ENCODE measurements around the gene PRPF19. TPM values are rescaled to one million over a fixed set of nuclear protein-coding genes. Genes with fewer than 3 reads are reported as not detected.

Gene PRPF19
- total and polyA plus RNA-seq, 10 of the 15 experiments (the other 5 are each of a cell fraction or from before 2014, with no cell fraction given) = 8.7 to 170 (median 61.3) TPM

- peaks cover 0 to 5% of the 10 kb centered on the region in 2 experiments; a peak in 3 of 4 replicates for H3K36me3 ChIP-seq (ENCODE audit: control insufficient read depth in 2 of 2, insufficient read depth in 2 of 2, low read length in 1 of 2)
- RAD21 ChIA-PET (ENCODE audit: unreplicated experiment) = no interaction called here
- POLR2A ChIA-PET = no interaction called here
- H3K4me3 ChIP-seq = no peak overlapping the region
- DNase-seq (ENCODE audit: low read depth, low spot score) (no peak), ATAC-seq (no peak), FAIRE-seq (no peak)
- no peaks in the 10 kb centered on the region for H3K4me1 ChIP-seq (ENCODE audit: control insufficient read depth, insufficient read depth, low read length)
- no peak overlapping the region for H2AFZ ChIP-seq (ENCODE audit: control insufficient read depth, low read depth, low read length)
- H3K27me3 ChIP-seq (replicated peaks in 1 of 2; ENCODE audit: control insufficient read depth in 2 of 2, insufficient read depth in 2 of 2, low read length in 1 of 2) = no peaks in the 10 kb centered on the region
- 81% methylated on average over 5 of the region's 5 CpGs for WGBS (ENCODE audit: insufficient coverage, insufficient replicate concordance, low lambda C conversion rate, missing lambda C conversion rate)
- SMC1A ChIA-PET (ENCODE audit: uncharacterized antibody, unreplicated experiment) = no interaction called here
- no TSS peak for BruUV-seq (replicated peaks)
- H3K27ac ChIP-seq (ENCODE audit: control insufficient read depth, insufficient read depth) = no peak overlapping the region
- no peaks in the 10 kb centered on the region for H3K79me2 ChIP-seq (ENCODE audit: control insufficient read depth, insufficient read depth, low read length)
- in situ Hi-C loops (cut with MboI) = no loop called here
- intact Hi-C loops (cut with micrococcal nuclease; ENCODE audit: unreplicated experiment) = no loop called here
- no peak overlapping the region for H3K4me2 ChIP-seq (ENCODE audit: control insufficient read depth, insufficient read depth)
- CTCF ChIA-PET = no interaction called here
- no peak overlapping the region for H3K9ac ChIP-seq (ENCODE audit: control insufficient read depth, insufficient read depth, low read length)
- no peaks in the 10 kb centered on the region for H3K9me3 ChIP-seq (replicated peaks; ENCODE audit: control insufficient read depth, insufficient read depth, low read length)
- TF ChIP-seq EGR1 (IDR thresholded peaks at IDR 0.05; ENCODE audit: borderline replicate concordance in 1 of 2, low read depth in 2 of 2, low read length in 2 of 2) = no peak
- TF ChIP-seq KDM1A (IDR thresholded peaks at IDR 0.05; ENCODE audit: borderline replicate concordance) = no peak
- TF ChIP-seq POU2F2 (IDR thresholded peaks at IDR 0.05; ENCODE audit: borderline replicate concordance, low read depth, low read length) = no peak
- no peak for TF ChIP-seq E2F4 (IDR thresholded peaks at IDR 0.05; ENCODE audit: low read depth, low read length)
- TF ChIP-seq RCOR1 (conservative IDR thresholded peaks at IDR 0.05; ENCODE audit: low read depth, low read length) = no peak
- TF ChIP-seq MTA3 (IDR thresholded peaks at IDR 0.05; ENCODE audit: borderline replicate concordance, low read length) = no peak
- H4K20me1 ChIP-seq (ENCODE audit: control insufficient read depth, insufficient read depth) = no peaks in the 10 kb centered on the region; the same call in 1 of the 2 replicates
These were observed 26.3 kb downstream of the PRPF19 start for GRCh38 chr11:60879971-60880588.

GRCh38 chr11:60879104-60879503, 27.3 kb downstream of the PRPF19 start:
- no peaks in the 10 kb centered on the region for H3K4me1 ChIP-seq (ENCODE audit: control insufficient read depth, insufficient read depth, low read length)
- DNase-seq (ENCODE audit: low read depth, low spot score) (no peak), ATAC-seq (no peak), FAIRE-seq (no peak)
- H3K27me3 ChIP-seq (replicated peaks in 1 of 2; ENCODE audit: control insufficient read depth in 2 of 2, insufficient read depth in 2 of 2, low read length in 1 of 2) = no peaks in the 10 kb centered on the region
- H3K79me2 ChIP-seq (ENCODE audit: control insufficient read depth, insufficient read depth, low read length) = no peaks in the 10 kb centered on the region
- H3K27ac ChIP-seq (ENCODE audit: control insufficient read depth, insufficient read depth) = no peak overlapping the region
- H3K4me2 ChIP-seq (ENCODE audit: control insufficient read depth, insufficient read depth) = no peak overlapping the region
- BruUV-seq (replicated peaks) = no TSS peak
- 94% methylated on average over 1 of the region's 1 CpG for WGBS (ENCODE audit: insufficient coverage, insufficient replicate concordance, low lambda C conversion rate, missing lambda C conversion rate)
- no peak overlapping the region for H3K9ac ChIP-seq (ENCODE audit: control insufficient read depth, insufficient read depth, low read length)
- ChIA-PET CTCF (no interaction called here), RAD21 (ENCODE audit: unreplicated experiment) (no interaction called here), SMC1A (ENCODE audit: uncharacterized antibody, unreplicated experiment) (no interaction called here), POLR2A (no interaction called here)
- no peak overlapping the region for H3K4me3 ChIP-seq
- no peaks in the 10 kb centered on the region; the same call in 1 of the 2 replicates for H4K20me1 ChIP-seq (ENCODE audit: control insufficient read depth, insufficient read depth)
- no peaks in the 10 kb centered on the region for H3K9me3 ChIP-seq (replicated peaks; ENCODE audit: control insufficient read depth, insufficient read depth, low read length)
- peaks cover 0 to 5% of the 10 kb centered on the region in 2 experiments; a peak in 3 of 4 replicates for H3K36me3 ChIP-seq (ENCODE audit: control insufficient read depth in 2 of 2, insufficient read depth in 2 of 2, low read length in 1 of 2)
- H2AFZ ChIP-seq (ENCODE audit: control insufficient read depth, low read depth, low read length) = no peak overlapping the region
- intact Hi-C loops (cut with micrococcal nuclease; ENCODE audit: unreplicated experiment) (no loop called here), in situ Hi-C loops (cut with MboI) (no loop called here)
- TF ChIP-seq STAT3 (IDR thresholded peaks at IDR 0.05; ENCODE audit: low read depth, low read length) = no peak
- TF ChIP-seq CREM (IDR thresholded peaks at IDR 0.05; ENCODE audit: low read depth) = no peak
- no peak for TF ChIP-seq RELB (IDR thresholded peaks at IDR 0.05; ENCODE audit: low read depth)
- TF ChIP-seq BRCA1 (IDR thresholded peaks at IDR 0.05; ENCODE audit: low read depth, low read length) = no peak
- TF ChIP-seq TBL1XR1 (IDR thresholded peaks at IDR 0.05; ENCODE audit: low read depth, low read length) = no peak
- no peak for TF ChIP-seq IRF3 (IDR thresholded peaks at IDR 0.05)
- no peak for TF ChIP-seq POU2F2 (IDR thresholded peaks at IDR 0.05; ENCODE audit: borderline replicate concordance, low read depth, low read length)
- no peak for TF ChIP-seq SUZ12 (IDR thresholded peaks at IDR 0.05; ENCODE audit: unreplicated experiment)
- no peak for TF ChIP-seq IKZF1 (conservative IDR thresholded peaks at IDR 0.05)

Measured in GM12878 (cell line).